ENCODE measurements around the gene EHMT1.
"Not testable (repeated sequence)": the region's sequence is repeated elsewhere in the genome, so short reads cannot be mapped to it uniquely, and the experiment has no call there.

Gene EHMT1

GRCh38 chr9:137615387-137615871, 3.4 kb upstream of the EHMT1 start:
- no peak for DNase-seq

- peak; percentile 27 for DNase-seq
These were observed 639 bp downstream of the EHMT1 start for GRCh38 chr9:137619240-137620047.

DNA sequence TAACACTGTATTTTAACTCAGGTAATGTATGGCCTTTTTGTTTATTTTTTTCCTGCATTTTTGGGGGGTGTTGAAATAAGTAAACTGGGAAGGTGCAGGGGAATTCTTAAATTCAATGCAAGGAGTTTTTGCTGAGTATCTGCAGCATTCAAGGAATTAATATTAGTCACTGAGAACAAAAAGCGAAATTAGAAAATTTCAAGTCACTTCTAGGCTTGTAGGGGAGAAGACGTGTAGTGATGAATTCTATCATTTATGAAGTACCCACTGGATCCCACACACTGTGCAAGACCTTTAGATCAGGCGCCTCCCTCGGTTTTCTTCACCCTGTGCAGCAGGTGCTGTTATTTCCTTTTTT, 1.2 kb downstream of the EHMT1 start:
- DNase-seq = no peak

DNA sequence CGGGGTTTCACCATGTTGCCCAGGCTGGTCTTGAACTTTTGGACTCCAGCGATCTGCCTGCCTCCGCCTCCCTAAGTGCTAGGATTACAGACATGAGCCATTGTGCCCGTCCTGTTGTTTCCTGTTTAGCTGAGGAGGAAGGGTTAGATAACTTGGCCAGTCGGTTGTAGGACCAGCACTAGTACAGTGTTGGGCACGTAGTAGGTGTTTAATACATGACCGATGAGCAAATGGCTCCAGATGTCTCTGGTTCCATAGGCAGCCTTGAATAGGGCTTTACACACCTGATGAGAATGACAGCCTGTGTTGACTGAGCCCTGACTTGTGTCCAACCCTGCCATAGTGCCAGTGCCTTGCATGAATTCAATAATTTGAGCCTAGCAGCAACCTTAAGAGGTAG, 1.8 kb downstream of the EHMT1 start:
- no peak for DNase-seq

- DNase-seq = peak; percentile 33
These were observed 2.4 kb downstream of the EHMT1 start for GRCh38 chr9:137621131-137621757.

- DNase-seq = not testable (repeated sequence)
These were observed 3.4 kb downstream of the EHMT1 start for GRCh38 chr9:137622211-137622610.

DNA sequence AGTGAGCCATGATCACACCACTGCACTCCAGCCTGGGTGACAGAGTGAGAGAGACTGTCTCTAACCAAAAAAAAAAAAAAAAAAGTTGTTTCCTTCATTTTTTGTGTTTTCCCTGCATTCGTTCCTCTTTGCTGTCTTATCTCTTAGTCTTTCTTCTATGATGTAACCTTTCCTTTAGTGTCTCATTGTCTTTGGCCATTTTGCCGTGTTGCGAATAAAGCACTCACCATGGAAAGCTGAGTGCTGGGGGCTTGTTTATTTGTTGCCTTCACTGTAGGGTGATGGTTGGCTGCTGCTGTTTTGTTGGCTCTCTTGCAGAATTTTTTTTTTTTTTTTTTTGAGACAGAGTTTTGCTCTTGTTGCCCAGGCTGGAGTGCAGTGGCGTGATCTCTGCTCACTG, 7.7 kb downstream of the EHMT1 start:
- no peak for DNase-seq

DNA sequence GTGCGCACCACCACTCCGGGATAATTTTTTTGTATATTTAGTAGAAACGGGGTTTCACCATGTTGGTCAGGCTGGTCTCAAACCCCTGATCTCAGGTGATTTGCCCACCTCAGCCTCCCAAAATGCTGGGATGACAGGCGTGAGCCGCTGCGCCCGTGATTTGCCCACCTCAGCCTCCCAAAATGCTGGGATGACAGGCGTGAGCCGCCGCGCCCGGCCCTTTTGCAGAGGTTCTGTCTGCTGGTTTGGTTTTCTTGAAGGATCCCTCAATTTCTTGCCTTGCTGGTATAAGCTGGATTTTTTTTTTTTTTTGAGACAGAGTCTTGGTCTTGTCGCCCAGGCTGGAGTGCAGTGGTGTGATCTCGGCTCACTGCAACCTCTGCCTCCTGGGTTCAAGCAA, 8.6 kb downstream of the EHMT1 start:
- not testable (repeated sequence) for DNase-seq

DNA sequence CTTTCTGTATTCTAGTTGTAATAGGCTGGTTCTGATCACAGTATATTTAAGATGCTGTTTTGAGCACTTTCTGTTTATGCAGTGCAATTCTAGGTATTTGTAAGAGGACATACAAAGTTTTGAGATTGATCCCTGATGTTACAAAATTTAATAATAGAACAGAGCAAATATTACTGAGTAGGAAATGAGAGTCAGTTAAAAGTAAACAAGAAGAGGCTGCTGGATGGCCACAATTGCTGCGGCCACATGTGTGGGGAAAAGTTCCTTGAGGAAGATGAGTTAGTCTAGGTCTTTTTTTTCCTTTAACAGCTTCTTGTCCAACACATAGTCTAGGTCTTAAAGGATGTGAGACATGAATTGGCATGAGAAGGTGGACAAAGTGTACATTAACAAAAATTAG, 11.3 kb downstream of the EHMT1 start:
- no peak for DNase-seq

- DNase-seq = no peak
These were observed 11.9 kb downstream of the EHMT1 start for GRCh38 chr9:137630679-137631078.

- DNase-seq = no peak
These were observed 12.8 kb downstream of the EHMT1 start for GRCh38 chr9:137631345-137632229.

- DNase-seq = no peak
These were observed 13.7 kb downstream of the EHMT1 start for GRCh38 chr9:137632230-137633161.

DNA sequence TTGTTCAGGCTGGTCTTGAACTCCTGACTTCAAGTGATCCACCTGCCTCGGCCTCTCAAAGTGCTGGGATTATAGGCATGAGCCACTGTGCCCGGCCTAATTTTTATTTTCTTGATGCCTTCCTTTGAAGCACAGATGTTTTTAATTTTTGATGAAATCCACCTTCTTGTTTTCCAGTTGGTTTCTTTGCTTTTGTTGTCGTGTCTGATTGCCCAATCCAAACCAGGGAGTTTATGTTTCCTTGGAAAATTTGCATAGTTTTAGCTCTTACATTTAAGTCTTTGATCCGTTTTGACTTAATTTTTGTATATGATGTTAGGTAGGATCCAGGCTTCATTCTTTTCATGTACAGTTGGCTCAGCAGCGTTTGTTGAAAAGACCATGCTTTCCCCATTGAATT, 15.2 kb downstream of the EHMT1 start:
- no peak for DNase-seq

- DNase-seq = no peak
These were observed 19.9 kb downstream of the EHMT1 start for GRCh38 chr9:137638680-137639079.

DNA sequence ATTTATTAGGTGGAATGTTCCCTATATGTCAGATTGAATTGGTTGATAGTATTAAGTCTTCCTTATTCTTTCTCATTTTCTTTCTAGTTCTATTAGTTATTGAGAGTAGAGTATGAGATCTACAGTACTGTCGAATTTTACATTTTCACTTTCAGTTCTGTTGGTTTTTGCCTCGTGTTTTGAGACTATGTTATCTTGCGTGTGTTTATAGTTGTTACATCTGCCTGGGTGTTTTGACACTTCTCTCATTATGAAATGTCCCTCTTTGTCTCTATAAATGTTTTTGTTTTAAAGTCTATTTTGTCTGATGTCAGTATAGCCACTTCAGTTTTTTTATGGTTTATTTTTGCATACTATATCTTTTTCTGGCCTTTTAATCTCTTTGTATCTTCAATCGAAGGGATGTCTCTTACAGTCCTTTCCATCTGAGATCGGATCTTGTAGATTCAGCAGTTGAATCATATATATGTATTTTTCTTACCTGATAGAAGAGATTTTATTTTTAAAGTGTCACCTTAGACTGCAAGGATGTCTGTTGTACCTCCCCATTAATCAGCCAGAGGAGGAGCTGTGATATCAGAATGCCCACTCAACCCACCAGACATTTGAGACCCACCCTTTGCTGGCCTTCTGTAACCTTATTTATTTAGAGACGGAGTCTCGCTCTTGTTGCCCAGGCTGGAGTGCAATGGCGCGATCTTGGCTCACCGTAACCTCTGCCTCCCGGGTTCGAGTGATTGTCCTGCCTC, 20.7 kb downstream of the EHMT1 start:
- DNase-seq = no peak

- no peak for DNase-seq
These were observed 22.1 kb downstream of the EHMT1 start for GRCh38 chr9:137640862-137641261.

- DNase-seq = no peak
These were observed 23.4 kb downstream of the EHMT1 start for GRCh38 chr9:137642118-137642601.

- no peak for DNase-seq
These were observed 24.1 kb downstream of the EHMT1 start for GRCh38 chr9:137642892-137643291.

DNA sequence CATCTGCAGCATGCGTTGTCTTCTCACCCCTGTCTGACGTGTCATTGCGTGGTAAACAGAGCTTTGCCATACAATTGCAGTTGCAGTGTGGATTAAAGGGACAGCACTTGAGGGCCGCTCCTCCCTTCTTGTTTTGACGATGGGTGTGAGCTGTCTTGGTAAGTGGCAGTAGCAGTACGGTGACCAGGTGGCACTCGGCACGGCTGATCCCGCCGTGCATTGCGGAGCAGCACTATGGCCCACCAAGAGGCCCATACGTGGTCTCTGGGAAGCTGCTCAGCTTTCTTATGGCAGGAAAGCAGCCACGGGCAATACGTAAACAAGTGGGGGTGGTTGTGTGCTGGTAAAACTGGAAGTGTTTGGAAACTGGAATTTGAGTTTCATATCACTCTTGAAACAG, 25.1 kb downstream of the EHMT1 start:
- DNase-seq = no peak

GRCh38 chr9:137645211-137645610, 26.4 kb downstream of the EHMT1 start:
- no peak for DNase-seq

DNA sequence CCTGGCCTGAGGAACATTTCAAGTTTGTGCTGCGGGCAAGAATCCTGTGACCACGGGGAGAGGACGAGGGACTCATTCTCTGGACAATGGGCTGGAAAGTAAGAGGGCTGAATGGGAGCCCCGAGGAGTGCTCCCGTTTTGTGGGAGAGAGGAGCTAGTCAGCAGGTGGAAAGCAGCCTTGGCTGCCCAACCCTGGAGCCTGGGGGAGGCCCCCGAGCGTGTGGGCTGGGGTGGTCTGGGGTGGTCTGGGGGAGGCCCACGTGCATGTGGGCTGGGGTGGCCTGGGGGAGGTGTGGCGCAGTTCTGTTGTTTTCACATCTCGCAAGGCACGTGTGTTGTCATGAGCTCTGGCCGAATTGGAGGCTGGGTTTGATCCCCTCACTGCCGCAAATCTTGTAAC, 27.5 kb downstream of the EHMT1 start:
- DNase-seq = no peak
